HG02798 (cell line): Measurements from ENCODE around the gene SLC34A2.

ENCODE experiments used
- ATAC-seq: cut with Tn5 transposase; IDR thresholded peaks from one replicate; pipeline ENCODE4 v1.9.1; 2021; ENCODE audit warnings: mild to moderate bottlenecking; ENCODE audit not compliant: unreplicated experiment, poor library complexity

Gene SLC34A2

DNA sequence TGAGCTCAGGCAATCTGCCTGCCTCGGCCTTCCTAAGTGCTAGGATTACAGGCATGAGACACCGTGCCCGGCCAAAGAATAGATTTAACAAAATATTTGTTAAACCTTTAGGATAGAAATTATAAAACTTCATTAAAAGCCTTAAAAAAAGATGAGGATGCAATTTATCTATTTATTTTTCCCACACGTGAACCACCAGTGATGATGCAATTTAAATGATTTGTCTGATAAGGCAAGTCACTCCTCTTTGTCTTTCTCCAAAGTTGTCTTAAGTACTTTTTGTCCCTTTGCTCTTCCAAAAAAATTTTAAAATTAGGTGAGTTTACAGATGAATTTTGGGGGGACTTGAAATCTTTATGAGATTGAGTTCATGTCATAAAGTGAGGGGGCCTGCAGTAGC, 58.2 kb downstream of the SLC34A2 start:
- no peak for ATAC-seq

DNA sequence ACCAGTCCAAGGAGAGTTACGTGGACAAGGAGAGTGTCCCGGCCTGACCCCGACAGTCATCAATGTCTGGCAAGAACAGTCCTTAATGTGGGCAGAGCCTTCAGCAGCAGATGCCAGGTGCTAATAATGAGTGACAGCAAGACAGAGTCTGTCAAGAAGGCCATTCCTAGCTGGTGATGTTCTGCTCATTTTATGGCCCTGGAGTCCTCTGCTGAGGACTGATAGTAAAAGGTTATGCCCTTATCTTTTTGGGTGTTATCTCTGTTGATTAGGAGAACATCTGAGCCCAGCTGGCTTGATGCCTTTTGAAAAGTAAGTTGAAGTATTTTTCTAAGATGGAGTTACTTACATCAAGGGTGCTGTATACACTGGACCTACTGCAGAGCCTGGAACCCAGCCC, 67.3 kb downstream of the SLC34A2 start:
- ATAC-seq: no peak

DNA sequence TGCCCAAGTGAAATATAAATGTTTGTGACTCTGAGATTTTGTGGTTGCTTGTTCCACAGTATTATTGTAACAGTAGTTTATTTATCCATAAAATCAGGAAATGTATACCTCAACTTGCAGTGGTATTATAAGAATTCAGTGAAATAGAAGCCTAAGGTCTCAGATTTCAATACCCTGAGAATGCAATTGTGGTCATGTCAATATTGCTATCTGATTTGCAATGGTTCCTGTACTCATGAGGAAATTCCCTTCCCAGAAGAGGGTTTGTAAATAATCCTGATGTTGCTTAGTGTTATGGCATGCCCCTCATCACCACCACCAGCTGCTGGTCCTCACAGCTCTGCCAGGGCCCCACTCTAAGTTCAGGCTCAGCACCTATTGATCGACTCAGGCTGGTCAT, 67.8 kb downstream of the SLC34A2 start:
- ATAC-seq: no peak

DNA sequence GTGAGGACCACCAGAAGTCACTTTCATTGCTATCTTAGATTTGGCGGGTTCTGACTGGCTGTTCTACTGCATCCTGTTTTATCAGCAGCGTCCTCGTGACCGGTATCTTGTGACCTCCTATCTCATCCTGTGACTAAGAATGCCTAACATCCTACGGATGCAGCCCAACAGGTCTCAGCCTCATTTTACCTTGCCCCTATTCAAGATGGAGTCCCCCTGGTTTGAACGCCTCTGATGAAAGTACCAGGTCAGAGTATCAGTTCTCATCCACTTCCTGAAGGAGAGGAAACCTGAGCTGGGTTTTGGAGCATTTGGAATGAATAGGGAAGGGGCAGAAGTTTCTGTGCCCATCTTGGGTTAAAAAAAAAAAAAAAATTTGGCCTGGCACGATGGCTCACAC, 70.2 kb downstream of the SLC34A2 start:
- ATAC-seq: no peak

DNA sequence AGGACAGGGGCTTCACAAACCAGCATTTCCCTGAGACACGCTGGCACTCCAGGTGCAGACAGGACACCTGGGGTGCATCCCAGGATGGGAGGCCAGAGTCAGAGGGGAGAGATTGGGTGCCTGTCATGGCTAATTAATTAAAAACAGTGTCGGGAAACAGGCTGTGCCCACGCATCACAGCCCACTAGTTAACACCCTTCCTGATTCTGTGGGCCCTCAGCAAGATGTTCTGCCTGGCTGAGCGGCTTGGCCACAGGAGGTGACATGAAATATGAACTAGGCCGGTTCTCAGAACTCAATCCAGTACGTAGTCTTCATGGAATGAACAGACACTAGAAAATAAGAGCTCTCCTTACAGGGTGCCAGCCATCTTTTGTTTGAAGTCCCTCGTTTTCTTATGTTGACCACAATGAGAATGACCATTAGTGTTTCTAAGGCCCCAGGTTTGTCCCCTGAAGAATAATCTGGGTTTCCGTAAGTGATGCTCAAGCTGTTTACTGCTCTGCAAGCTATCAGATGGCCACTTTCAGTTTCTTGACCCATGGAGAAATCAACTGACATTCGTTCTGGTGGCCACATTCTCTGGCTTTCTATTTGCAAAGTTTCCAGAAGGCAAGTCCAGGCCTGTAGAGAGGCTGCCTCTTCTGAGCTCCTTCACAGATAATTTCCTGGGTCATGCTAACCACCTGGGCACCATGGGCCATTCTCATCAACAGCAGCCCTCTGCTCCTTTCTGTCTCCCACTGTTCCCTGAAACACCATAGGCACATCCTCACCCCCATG, 72.3 kb downstream of the SLC34A2 start:
- peak; percentile 61 for ATAC-seq
